COR-L47 (cell line): Measurements from ENCODE around the gene SCGB1A1.
"Not testable (repeated sequence)": the region's sequence is repeated elsewhere in the genome, so short reads cannot be mapped to it uniquely, and the experiment has no call there.

Experiments used
- DNase-seq: peaks from one replicate; lab custom pipeline; 2025; lab: John Stamatoyannopoulos, UW

SCGB1A1 gene, protein sequence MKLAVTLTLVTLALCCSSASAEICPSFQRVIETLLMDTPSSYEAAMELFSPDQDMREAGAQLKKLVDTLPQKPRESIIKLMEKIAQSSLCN

DNA sequence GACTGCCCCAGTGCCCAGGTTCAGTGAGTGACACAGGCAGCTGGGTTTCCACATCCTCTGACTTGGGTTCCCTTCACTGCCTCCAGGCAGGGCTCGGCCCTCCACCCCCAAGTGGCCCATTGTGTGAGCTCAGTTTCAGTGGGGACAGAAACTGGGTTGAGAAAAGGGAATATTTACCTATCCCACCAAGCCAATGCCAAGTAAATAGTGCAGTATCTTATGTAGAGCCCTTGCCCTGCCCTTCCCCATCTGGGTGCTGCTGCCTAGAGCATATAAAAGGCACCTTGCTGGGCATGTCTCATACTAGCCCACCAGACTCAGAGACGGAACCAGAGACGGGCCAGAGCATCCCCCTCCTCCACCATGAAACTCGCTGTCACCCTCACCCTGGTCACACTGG lies at the start of gene SCGB1A1:
Gene SCGB1A1 (plus strand): TSS at position 301 of the 400 bp plus-strand sequence. CDS start 63 bp downstream, at position 364.
- DNase-seq, result no peak

DNA sequence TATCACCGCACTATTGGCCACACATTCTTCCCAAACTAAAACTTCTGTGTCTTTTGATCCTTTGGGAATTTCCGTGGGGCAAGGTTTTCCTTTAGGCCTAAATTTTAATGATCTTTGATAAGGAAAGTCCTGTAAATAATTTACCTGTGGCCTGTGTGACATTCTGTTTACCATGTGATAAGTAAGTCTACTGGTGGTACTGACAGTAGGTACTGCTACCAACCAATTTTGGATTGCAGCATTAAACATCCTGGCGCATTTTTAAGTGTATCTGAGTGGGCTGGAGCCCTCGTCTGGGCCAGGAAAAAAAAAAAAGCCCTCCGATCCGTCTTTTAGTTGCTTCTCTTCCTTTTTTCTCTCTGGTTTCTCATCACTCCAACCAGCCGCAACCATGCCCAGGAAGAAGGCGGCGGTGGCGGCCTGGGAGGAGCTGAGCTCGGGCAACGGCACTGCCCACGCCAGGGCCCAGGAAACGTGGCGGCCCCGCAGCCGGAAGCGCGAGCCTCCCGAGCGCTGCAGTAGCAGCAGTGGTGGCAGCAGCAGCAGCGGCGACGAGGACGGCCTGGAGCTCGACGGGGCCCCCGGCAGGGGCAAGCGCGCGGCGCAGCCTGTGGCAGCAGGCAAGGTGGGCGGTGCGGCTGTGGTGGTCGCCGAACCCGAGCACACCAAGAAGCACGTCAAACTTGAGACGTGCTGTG lies 47.9 kb upstream of the SCGB1A1 start:
- DNase-seq, result no peak

DNA sequence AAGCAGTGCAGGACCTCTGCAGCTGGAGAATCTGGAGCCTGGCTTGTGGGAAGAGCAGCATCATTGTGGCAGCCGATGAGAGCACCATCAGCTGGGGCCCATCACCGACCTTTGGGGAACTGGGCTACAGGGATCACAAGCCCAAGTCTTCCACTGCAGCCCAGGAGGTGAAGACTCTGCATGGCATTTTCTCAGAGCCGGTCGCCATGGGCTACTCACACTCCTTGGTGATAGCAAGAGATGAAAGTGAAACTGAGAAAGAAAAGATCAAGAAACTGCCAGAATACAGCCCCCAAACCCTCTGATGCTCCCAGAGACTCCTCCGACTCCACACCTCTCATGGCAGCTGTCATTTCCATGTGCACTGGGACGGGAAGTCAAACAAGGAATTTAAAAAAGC lies 46.0 kb upstream of the SCGB1A1 start:
- no peak for DNase-seq

DNA sequence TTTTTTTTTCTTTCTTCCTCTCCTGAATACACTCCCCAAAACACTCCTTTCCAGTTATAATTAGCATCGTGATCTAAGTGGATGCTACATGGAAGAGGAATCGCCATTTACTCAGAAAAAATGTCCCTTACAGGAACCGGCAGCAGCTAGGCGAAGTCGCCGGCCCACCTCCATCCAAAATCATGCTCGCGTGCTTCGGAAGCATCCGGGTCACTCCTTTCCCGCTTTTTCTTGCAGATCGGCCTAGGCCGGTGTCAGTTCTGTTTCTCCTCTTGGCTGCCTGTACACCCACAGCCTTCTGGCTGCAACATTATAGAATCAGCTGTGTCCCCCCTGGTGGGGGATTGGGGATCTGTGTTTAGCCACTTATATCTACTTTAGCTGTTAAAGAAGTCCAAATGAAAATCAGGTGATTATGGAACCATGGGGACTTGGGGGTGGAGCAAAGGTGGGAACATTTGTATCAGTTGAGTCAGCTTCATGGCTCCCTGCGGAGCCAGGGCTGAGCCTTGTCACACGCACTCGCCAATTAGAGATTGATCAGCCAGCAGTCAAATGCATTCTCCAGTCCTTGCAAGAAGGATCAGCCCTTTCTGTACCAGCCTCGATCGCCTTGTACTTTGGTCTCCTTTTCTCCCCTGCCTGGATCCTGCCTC lies 45.2 kb upstream of the SCGB1A1 start:
- DNase-seq, result no peak

DNA sequence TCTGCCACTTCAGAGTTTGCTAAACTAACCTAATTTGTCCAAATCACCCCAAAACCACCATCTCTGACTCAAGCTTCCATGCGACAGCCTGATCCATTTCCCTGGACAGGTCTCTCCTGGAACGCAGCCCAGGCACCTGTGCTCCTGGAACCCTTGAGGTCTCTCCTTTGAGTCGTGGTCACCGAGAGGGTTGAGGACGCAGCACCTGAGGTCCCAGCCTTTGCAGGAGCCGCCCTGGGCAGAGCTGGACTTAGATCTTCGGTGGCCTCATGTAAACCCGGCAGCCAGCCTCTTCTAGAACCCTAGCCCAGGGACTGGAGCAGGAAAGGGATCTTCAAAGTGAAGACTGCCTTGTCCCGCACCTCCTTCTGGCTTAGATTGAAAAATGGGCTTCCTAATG lies 44.0 kb upstream of the SCGB1A1 start:
- no peak for DNase-seq

DNA sequence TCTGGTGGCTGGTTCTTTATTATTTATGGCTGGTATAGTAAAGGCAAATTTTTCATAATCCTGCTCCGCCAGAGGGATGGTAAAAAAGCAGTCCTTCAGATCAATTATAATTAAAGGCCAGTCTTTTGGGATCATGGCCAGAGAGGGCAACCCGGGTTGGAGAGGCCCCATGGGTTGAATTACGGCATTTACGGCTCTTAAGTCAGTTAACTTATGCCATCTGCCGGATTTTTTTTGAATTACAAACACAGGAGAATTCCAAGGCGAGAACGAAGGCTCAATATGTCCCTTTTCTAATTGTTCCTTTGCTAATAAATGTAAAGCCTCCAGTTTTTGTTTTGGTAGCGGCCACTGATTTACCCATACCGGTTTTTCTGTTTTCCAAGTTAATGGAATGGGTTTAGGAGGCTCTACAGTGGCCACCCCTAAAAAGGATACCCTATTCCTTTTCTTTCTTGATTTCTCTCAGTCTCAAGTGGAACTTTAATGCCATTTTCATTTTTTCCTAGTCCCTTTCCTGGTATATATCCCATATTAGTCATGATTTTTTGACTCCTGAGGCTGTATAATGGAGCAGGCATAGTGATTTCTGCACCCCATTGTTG lies 40.3 kb upstream of the SCGB1A1 start:
- DNase-seq, result peak; percentile 48

DNA sequence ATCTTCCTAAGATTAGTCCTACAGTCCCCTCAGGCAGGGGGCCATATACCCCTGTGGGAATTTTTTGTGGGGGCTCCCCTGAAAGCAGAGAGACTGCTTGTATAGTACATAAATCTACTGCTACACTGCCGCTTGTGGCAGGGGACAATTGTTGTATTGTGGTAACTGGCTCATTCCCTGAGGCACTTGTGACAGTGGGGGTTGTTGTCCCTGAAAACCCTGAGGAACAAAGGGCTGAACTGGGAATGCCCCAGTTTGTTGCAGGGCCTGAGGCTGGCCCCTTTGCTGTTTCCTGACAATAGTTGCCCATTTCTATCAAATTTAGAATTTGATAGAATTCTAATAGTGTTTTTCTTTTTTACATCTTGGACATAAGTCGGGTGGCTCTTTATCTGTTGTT lies 39.2 kb upstream of the SCGB1A1 start:
- not testable (repeated sequence) for DNase-seq

DNA sequence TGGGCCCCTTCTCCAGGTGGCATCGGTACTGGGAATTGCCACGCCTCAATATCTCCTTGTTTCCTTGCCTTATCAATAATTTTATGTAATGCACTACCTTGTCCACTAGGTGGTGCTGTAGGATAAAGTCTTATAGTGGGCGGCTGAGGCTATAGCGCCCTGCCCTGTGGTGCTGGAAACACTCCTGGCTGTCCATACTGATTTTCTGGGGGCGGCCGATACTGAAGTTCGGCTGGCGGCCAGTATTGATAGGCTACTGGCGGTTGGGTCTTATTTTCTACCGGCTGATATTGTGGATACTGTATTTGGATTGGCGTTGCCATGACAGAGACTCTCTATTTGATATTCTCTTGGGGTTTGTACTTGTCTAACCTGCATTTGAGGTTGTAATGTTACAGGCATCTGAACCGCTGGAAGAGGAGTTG lies 38.0 kb upstream of the SCGB1A1 start:
- DNase-seq, result peak; percentile 59

DNA sequence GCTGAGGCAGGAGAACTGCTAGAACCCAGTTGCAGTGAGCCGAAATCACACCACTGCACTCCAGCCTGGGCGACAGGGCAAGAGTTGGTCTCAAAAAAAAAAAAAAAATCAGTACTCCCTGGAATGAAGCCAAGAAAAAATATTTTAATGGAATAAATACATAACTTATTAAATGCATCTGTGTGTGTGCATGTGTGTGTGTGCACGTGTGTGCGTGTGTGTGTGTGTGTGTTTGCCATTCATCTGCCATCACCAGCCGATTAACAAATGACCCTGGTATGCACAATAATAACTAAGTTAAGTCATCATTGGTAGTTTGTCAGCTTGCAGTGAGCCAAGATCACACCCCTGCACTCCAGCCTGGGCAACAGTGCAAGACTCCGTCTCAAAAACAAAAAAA lies 35.0 kb upstream of the SCGB1A1 start:
- no peak for DNase-seq

DNA sequence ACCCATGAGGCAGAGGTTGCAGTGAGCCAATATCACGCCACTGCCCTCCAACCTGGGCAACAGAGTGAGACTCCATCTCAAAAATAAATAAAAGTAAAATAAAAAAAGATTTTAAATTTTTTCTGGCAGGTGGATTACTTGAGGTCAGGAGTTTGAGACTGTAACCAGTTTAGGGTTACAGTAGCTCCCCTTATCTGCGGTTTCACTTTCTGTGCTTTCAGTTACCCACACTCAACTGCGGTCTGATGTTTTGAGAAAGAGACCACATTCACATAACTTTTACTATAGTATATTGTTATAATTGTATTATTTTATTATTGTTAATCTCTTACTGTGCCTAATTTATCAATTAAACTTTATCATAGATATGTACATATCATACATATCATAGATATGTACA lies 32.8 kb upstream of the SCGB1A1 start:
- not testable (repeated sequence) for DNase-seq

DNA sequence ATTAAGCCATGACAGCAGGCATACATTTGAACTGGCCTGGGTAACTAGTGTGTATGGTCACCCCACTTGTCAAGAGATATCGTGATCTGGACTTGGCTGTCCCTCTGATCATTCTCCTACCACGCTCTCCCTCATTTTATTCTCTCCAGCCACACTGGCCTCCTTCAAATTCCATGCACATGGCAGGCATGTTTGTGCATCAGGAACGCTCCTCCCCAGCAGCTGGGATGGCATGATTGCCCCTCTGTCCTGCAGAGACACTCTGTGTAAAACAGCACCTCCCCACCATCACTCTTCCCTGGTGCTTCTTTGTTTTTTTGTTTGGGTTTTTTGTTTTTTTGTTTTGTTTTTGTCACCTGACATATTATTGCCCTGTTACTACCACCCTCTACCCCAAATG lies 31.5 kb upstream of the SCGB1A1 start:
- DNase-seq, result no peak

DNA sequence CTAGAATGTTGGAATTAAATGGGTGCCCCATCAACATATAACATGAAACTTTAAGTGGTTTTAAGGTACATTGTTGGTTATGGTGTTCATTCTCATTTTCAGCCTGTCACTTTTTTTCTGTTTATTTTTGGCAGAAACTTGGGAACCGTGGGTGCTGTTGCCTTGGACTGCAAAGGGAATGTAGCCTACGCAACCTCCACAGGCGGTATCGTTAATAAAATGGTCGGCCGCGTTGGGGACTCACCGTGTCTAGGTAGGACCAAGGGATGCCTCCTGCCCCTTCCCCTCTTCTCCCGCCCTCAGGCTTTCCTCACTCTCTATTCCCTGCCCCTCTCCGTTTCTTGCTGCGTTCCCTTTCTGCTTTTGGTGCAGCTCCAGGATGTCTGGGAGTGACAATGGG lies 29.8 kb upstream of the SCGB1A1 start:
- DNase-seq, result no peak

DNA sequence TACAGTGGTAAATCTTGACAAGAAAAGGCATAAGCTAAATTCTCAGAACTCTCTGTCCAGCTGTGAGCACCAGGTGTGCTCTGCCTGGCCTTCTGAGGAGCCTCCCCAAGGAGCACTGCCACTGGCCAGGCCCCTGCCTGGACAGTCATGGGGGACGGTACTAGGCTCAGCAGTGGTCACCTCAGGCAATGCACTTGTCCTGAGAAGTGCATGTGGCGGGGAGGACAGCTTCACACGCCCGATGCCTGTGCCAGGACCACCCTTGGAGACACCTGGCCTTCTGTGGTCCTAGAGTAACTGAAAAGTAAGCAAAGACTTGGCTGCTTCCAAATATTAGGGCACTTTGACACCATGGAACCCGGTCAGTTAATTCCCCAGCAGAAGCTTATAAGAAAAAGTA lies 28.6 kb upstream of the SCGB1A1 start:
- no peak for DNase-seq

DNA sequence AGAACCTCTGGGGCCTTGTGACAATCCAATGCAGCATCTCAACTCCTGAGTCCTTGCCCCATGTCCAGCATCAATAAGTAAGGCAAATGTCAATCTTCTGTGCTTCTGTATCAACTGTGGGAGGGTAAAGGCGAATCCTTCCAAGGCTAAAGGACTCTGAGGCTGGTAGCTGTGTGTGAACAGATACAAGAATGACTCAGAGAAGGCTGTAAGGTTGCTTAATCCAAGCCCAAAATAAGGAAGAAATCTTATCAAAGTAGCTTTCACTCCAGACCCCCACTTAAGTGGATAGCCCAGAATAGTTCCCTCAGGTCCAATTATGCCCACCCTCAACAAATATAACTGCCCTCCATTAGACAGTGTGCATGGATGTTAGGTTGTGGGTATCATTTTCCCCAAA lies 28.1 kb upstream of the SCGB1A1 start:
- no peak for DNase-seq

DNA sequence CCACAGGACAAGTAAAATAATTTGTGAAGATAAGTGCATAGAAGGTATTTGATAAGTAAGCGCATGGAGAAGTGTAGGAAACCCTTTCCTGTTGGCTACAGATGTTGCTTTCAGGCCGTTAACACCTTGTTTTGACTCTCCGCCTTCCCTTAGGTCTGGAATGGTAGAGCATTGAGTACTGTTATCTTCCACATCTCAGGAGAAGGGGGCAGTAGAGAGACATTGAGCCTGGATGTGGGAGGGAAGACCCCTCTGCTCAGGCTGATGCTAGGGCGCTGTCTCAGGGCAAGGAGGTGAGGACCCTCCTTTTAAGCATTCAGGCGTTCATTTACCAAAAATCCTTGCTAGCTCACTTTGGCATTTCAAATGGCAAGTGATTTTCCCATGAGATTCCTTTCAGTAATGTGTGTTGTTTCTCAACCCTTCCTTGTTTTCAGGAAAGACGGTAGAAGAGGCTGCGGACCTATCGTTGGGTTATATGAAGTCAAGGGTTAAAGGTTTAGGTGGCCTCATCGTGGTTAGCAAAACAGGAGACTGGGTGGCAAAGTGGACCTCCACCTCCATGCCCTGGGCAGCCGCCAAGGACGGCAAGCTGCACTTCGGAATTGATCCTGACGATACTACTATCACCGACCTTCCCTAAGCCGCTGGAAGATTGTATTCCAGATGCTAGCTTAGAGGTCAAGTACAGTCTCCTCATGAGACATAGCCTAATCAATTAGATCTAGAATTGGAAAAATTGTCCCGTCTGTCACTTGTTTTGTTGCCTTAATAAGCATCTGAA lies 27.0 kb upstream of the SCGB1A1 start:
- DNase-seq, result no peak

DNA sequence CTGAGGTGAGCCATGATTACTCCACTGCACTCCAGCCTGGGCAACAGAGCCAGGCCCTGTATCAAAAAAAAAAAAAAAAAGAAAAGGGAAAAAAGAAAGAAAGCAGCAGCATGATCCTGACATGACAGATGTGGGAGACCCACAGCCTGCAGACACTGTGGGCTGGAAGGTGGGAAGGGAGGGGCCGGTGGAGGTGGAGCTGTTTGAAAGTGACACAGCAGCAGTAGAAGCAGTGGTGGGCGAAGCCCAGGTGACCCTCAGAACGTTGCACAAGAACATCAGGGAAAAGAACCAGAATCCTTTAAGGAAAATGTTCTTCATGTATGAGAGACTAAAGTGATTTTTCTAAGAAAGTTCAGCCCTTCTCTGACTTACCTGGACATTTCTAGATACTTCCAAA lies 26.3 kb upstream of the SCGB1A1 start:
- DNase-seq, result no peak

DNA sequence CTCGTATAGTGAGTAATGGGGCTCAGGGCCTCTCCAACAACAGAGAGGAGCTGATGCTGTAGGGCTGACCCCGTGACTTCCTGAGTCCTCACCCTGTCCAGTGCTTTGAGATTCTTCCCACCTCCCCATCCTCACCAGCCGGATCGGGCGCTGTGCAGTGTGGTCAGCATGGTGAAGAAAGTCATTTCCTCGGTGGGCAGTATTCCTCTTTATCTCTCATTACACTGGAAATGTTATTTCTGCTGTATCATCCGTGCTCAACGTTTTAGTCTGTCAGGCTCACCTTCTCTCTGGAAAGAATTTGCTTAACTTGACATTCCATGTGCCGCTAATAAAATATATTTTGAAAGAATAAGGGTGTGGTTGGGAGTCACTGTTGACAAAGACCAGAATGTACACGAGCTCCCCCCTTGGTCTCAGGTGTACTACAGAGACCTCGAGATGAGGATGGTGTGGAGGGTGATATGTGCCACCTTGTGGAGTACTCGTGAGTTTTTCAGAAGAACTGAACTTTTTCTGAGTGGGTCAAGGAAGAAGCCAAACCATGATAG lies 25.7 kb upstream of the SCGB1A1 start:
- peak; percentile 12 for DNase-seq

DNA sequence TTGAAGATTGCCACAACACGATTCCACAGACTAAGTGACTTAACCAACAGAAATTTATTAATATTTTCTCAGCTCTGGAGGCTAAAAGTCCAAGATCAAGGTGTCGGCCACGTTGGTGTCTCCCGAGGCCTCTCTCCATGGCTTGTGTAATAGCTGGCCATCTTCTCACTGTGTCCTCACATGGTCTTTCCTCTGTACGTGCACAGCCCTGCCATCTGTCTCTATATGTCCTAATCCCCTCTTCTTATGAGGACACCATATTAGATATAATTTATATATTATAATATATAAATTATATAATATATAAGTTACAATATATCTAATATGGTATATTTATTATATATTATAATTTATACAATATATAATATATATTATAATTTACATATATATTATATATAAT lies 25.1 kb upstream of the SCGB1A1 start:
- DNase-seq, result no peak

DNA sequence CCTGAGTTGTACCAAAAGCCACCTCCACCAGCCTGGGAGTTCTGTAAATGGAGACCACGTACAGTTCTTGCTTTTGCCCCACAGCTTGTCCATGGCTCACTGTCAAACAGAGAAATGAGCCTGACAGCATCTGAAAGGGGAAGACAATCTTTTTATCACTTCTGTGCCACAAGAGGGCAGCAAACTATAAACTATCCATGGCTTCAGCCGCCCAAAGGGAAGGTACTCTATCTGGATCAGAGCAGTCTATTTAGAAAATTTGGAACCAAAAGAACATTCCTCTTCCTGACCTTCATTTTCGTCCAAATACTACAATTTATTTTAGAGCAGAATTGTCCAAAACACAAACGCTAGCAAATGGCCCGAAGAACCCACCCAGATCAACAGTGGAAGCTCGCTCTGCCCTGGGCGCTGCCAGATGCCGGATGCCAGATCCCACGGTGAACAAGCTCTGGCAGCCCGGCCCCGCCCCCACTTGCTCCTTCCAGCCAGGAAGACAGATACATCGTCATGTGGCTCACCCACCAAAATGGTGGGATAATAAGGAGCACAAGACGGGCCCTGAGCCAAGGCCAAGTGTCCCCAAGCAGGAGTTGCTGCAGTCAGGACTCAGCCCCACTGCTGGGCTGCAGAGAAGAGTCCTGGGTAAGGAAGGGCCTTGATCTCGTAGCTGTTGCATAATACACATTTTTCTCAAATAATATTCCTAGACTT lies 23.9 kb upstream of the SCGB1A1 start:
- DNase-seq, result peak; percentile 63

DNA sequence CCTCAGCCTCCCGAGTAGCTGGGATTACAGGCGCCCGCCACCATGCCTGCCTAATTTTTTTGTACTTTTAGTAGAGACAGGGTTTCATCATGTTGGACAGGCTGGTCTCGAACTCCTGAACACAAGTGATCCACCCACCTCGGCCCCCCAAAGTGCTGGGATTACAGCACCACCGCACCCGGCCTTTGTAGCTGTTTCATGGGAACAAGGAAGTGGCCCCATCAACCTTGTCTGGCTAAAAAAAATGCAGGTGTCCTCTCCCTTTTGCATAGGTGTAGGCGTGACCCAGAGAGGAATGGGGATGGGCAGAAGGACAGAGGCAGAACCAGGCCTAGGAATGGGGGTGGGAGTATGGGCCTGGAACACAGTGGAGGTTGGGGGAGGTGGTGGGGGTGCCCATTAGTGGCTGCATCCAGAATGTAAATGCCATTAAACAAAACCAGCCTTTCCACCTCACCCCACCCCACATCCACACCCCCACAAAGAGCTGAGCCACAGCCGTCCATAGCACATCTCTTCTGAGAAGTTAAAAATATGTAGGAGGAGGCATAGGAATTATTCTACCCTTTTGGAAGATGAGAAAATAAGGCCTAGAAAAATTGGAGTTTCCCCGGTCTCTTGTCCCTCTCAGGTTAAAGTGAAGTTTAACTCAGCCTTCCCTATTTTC lies 22.8 kb upstream of the SCGB1A1 start:
- no peak for DNase-seq
